GM23338 (cell line): ENCODE measurements around the gene NSD2. TPM values are rescaled to one million over a fixed set of nuclear protein-coding genes. Genes with fewer than 3 reads are reported as not detected.

Experiments used
- ATAC-seq: fragments of 200-7000 bp; cut with Tn5 transposase; 3 replicates; pipeline ENCODE4 v1.9.1; 2020
- DNase-seq: peaks from one replicate; pipeline ENCODE4 v3.0.0-alpha.2; 2015; ENCODE audit warnings: low spot score
- H2AFZ ChIP-seq: fragments of 200-600 bp; sonication (generic); 2 replicates; pipeline ENCODE4 v1.8.0; 2016; ENCODE audit warnings: antibody characterized with exemption, mild to moderate bottlenecking, moderate library complexity
- H3F3A ChIP-seq: fragments of 200-600 bp; sonication (generic); replicated peaks from 2 replicates; pipeline ENCODE4 v1.8.0; 2017; ENCODE audit warnings: antibody characterized with exemption, mixed run types, low read depth
- H3K27ac ChIP-seq: fragments of 200-600 bp; sonication (generic); 2 replicates; pipeline ENCODE4 v1.6.1; 2016; ENCODE audit warnings: low read depth
- H3K27me3 ChIP-seq: fragments of 200-600 bp; sonication (generic); 2 replicates; pipeline ENCODE4 v1.8.0; 2016; ENCODE audit warnings: mild to moderate bottlenecking, mixed run types, moderate library complexity; ENCODE audit not compliant: insufficient read depth
- H3K36me3 ChIP-seq: fragments of 200-600 bp; sonication (generic); 2 replicates; pipeline ENCODE4 v1.8.0; 2016; ENCODE audit warnings: mild to moderate bottlenecking; ENCODE audit not compliant: insufficient read depth
- H3K4me1 ChIP-seq: fragments of 200-600 bp; sonication (generic); 2 replicates; pipeline ENCODE4 v1.8.0; 2016; ENCODE audit warnings: mild to moderate bottlenecking, moderate library complexity; ENCODE audit not compliant: insufficient read depth
- H3K4me2 ChIP-seq: fragments of 200-600 bp; sonication (generic); 2 replicates; pipeline ENCODE4 v1.7.1; 2017; ENCODE audit warnings: mixed run types
- H3K4me3 ChIP-seq: fragments of 200-600 bp; sonication (generic); 2 replicates; pipeline ENCODE4 v1.6.1; 2016; ENCODE audit warnings: mixed run types
- H3K79me2 ChIP-seq: fragments of 200-600 bp; sonication (generic); replicated peaks from 2 replicates; pipeline ENCODE4 v1.8.0; 2017; ENCODE audit warnings: mild to moderate bottlenecking; ENCODE audit not compliant: insufficient read depth
- H3K9me2 ChIP-seq: fragments of 200-600 bp; sonication (generic); 2 replicates; pipeline ENCODE4 v1.8.0; 2017; ENCODE audit not compliant: insufficient read depth
- H4K20me1 ChIP-seq: fragments of 200-600 bp; sonication (generic); replicated peaks from 2 replicates; pipeline ENCODE4 v1.8.0; 2017; ENCODE audit warnings: mild to moderate bottlenecking; ENCODE audit not compliant: insufficient read depth
- H3K27ac Mint-ChIP-seq: 2 replicates; pipeline ENCODE4 v1.8.0; 2020; ENCODE audit warnings: inconsistent platforms, mild to moderate bottlenecking, moderate library complexity, mixed read lengths
- H3K27me3 Mint-ChIP-seq: 3 replicates; pipeline ENCODE4 v1.8.0; 2022; ENCODE audit warnings: low read depth, mild to moderate bottlenecking, moderate library complexity, mixed read lengths, inconsistent platforms; ENCODE audit not compliant: insufficient read depth, poor library complexity
- H3K36me3 Mint-ChIP-seq: 3 replicates; pipeline ENCODE4 v1.8.0; 2021; ENCODE audit warnings: low read depth, mild to moderate bottlenecking, inconsistent platforms, moderate library complexity, mixed read lengths
- H3K4me1 Mint-ChIP-seq: 3 replicates; pipeline ENCODE4 v1.8.0; 2020; ENCODE audit warnings: mild to moderate bottlenecking, inconsistent platforms, mixed read lengths
- H3K4me3 Mint-ChIP-seq: 3 replicates; pipeline ENCODE4 v1.8.0; 2021; ENCODE audit warnings: moderate library complexity, mild to moderate bottlenecking, inconsistent platforms, mixed read lengths
- H3K9me3 Mint-ChIP-seq: 3 replicates; pipeline ENCODE4 v1.8.0; 2020; ENCODE audit warnings: moderate library complexity, mild to moderate bottlenecking, inconsistent platforms, mixed read lengths
- CREB1 ChIP-seq: fragments of 250-450 bp; sonication (Bioruptor Pico); IDR thresholded peaks from 2 replicates; pipeline ENCODE4 v1.5.0; 2020; ENCODE audit warnings: low read depth, mild to moderate bottlenecking, moderate library complexity
- CTCF ChIP-seq, 2 experiments: fragments of 200-600 bp in 1 of 2; sonication (generic) in 1 of 2; conservative IDR thresholded peaks; 2 replicates each; pipeline versions ENCODE4 v1.5.1 to v1.6.1; 2016 to 2017; ENCODE audit warnings: antibody characterized with exemption in 2 of 2, low read depth in 2 of 2, mild to moderate bottlenecking in 2 of 2, moderate library complexity in 1 of 2
- ETS1 ChIP-seq: IDR thresholded peaks from 2 replicates; pipeline ENCODE4 v1.6.1; 2016; ENCODE audit warnings: antibody characterized with exemption
- EZH2 ChIP-seq: fragments of 200-600 bp; sonication (generic); IDR thresholded peaks from one replicate; pipeline ENCODE4 v1.8.0; 2017; ENCODE audit warnings: antibody characterized with exemption, mild to moderate bottlenecking, low read depth; ENCODE audit not compliant: unreplicated experiment
- EZH2phosphoT487 ChIP-seq: fragments of 200-600 bp; sonication (generic); IDR thresholded peaks from one replicate; pipeline ENCODE4 v1.8.1; 2018; ENCODE audit warnings: antibody characterized with exemption; ENCODE audit not compliant: unreplicated experiment
- JUNB ChIP-seq: IDR thresholded peaks from one replicate; pipeline ENCODE4 v1.6.1; 2016; ENCODE audit warnings: antibody characterized with exemption; ENCODE audit not compliant: unreplicated experiment
- NANOG ChIP-seq: IDR thresholded peaks from 2 replicates; pipeline ENCODE4 v1.6.1; 2016; ENCODE audit warnings: antibody characterized with exemption, borderline replicate concordance
- POLR2AphosphoS5 ChIP-seq: IDR thresholded peaks from 2 replicates; pipeline ENCODE4 v1.6.1; 2016; ENCODE audit warnings: antibody characterized with exemption, low read depth
- REST ChIP-seq: IDR thresholded peaks from one replicate; pipeline ENCODE4 v1.6.1; 2018; ENCODE audit warnings: antibody characterized with exemption; ENCODE audit not compliant: unreplicated experiment
- STAT1 ChIP-seq: IDR thresholded peaks from one replicate; pipeline ENCODE4 v1.6.1; 2016; ENCODE audit warnings: antibody characterized with exemption; ENCODE audit not compliant: unreplicated experiment
- ZNF114 ChIP-seq: fragments of 250-450 bp; sonication (Bioruptor Pico); IDR thresholded peaks from 2 replicates; pipeline ENCODE4 v1.5.0; 2020; ENCODE audit warnings: mild to moderate bottlenecking, moderate library complexity
- ZNF331 ChIP-seq: fragments of 250-450 bp; sonication (Bioruptor Pico); IDR thresholded peaks from 2 replicates; pipeline ENCODE4 v1.5.0; 2020; ENCODE audit warnings: low read depth, mild to moderate bottlenecking, moderate library complexity
- ZNF462 ChIP-seq: fragments of 250-450 bp; sonication (Bioruptor Pico); IDR thresholded peaks from 2 replicates; pipeline ENCODE4 v1.5.0; 2020; ENCODE audit warnings: mild to moderate bottlenecking, moderate library complexity
- polyA plus RNA-seq: library from polyadenylated mRNA; unstranded; fragments of >200 nt; fragmentation: Nextera tagmentation; extraction: Ambion mirVana; gene quantifications from 2 replicates; pipeline ENCODE4 v1.2.1, GENCODE V29; 2016
- total RNA-seq: library from RNA; depleted of rRNA; stranded (reverse); fragments of >200 nt; shearing (Covaris generic); gene quantifications from 2 replicates; pipeline ENCODE4 v1.2.3, GENCODE V29; 2014

The NSD2 gene
- total and polyA plus RNA-seq, 2 experiments from 2014 or later = 33.5 to 84.4 TPM

GRCh38 chr4:1973661-1974060, 102.5 kb downstream of the NSD2 start:
- Histone ChIP-seq H3K4me2 (no peak overlapping the region), H3K9me2 (no peaks in the 10 kb centered on the region), H4K20me1 (no peaks in the 10 kb centered on the region; the same call in 1 of the 2 replicates), H3K4me1 (no peaks in the 10 kb centered on the region), H3K79me2 (no peaks in the 10 kb centered on the region), H3F3A (0 out of 2 replicates have a peak, but pooled peaks cover 3% of the 10 kb centered on the region), H3K27me3 (no peaks in the 10 kb centered on the region), H3K27ac (no peak overlapping the region), H3K36me3 (0 out of 2 replicates have a peak, but pooled peaks cover 8% of the 10 kb centered on the region), H2AFZ (no peak overlapping the region), H3K4me3 (no peak overlapping the region)
- peaks cover 15% of the 10 kb centered on the region for H3K27me3 Mint-ChIP-seq
- ATAC-seq (no peak), DNase-seq (no peak)
- peaks cover 47% of the 10 kb centered on the region for H3K36me3 Mint-ChIP-seq
- H3K27ac Mint-ChIP-seq = no peak overlapping the region
- H3K4me1 Mint-ChIP-seq = no peaks in the 10 kb centered on the region
- TF ChIP-seq STAT1 (no peak), NANOG (no peak), ZNF114 (CRISPR knock-in tag) (no peak), CREB1 (CRISPR knock-in tag) (no peak), ZNF331 (CRISPR knock-in tag) (no peak), REST (no peak), POLR2AphosphoS5 (no peak), ZNF462 (CRISPR knock-in tag) (no peak), ETS1 (no peak), CTCF (conservative IDR thresholded peaks at IDR 0.05; ENCODE audit: low read depth in 2 of 2) (no peak), EZH2 (no peak), EZH2phosphoT487 (no peak), JUNB (no peak)
- no peak overlapping the region for H3K4me3 Mint-ChIP-seq
- H3K9me3 Mint-ChIP-seq = no peaks in the 10 kb centered on the region; the same call in 2 of the 3 replicates
